Suprapubic skin (tissue), 4 donors: ENCODE measurements around the gene YIPF3. TPM values are rescaled to one million over a fixed set of nuclear protein-coding genes. Genes with fewer than 3 reads are reported as not detected.
"Not testable (repeated sequence)": the region's sequence is repeated elsewhere in the genome, so short reads cannot be mapped to it uniquely, and the experiment has no call there.

Source experiments
- DNase-seq, 2 donors: peaks; one replicate each; pipeline ENCODE4 v3.0.0-alpha.2; 2019; ENCODE audit warnings: low spot score in 2 of 2
- H3K27ac ChIP-seq: fragments of 200-600 bp; sonication (generic); one replicate; pipeline ENCODE4 v1.5.1; 2019
- H3K27me3 ChIP-seq: fragments of 200-600 bp; sonication (generic); one replicate; pipeline ENCODE4 v1.5.1; 2019
- H3K36me3 ChIP-seq: fragments of 200-600 bp; sonication (generic); one replicate; pipeline ENCODE4 v1.5.1; 2019
- H3K4me1 ChIP-seq: fragments of 200-600 bp; sonication (generic); one replicate; pipeline ENCODE4 v1.5.1; 2019
- H3K4me3 ChIP-seq: fragments of 200-600 bp; sonication (generic); one replicate; pipeline ENCODE4 v1.5.1; 2019; ENCODE audit warnings: mild to moderate bottlenecking
- H3K9me3 ChIP-seq: fragments of 200-600 bp; sonication (generic); one replicate; pipeline ENCODE4 v1.5.1; 2019
- CTCF ChIP-seq, 2 donors: fragments of 200-600 bp in 1 of 2; fragments of 450-650 bp in 1 of 2; sonication (generic) in 1 of 2; IDR thresholded peaks; one replicate each; pipeline ENCODE4 v1.5.1; 2016 to 2019; ENCODE audit warnings: antibody characterized with exemption in 2 of 2, mild to moderate bottlenecking in 1 of 2, moderate library complexity in 1 of 2
- EP300 ChIP-seq: sonication (generic); formaldehyde crosslinking; IDR thresholded peaks from one replicate; pipeline ENCODE4 v1.6.1; 2017; ENCODE audit warnings: antibody characterized with exemption
- POLR2A ChIP-seq, 2 donors: fragments of 450-650 bp; IDR thresholded peaks; one replicate each; pipeline ENCODE4 v1.6.1; 2017; ENCODE audit warnings: antibody characterized with exemption in 2 of 2, mild to moderate bottlenecking in 2 of 2, moderate library complexity in 2 of 2
- POLR2AphosphoS5 ChIP-seq, 3 donors: sonication (generic); formaldehyde crosslinking; IDR thresholded peaks; one replicate each; pipeline ENCODE4 v1.6.1; 2017; ENCODE audit warnings: antibody characterized with exemption in 3 of 3
- WGBS: methylation state at CpG from one replicate; pipeline ENCODE4 v1.1.5; 2018; 5-methylcytosine and 5-hydroxymethylcytosine counted together
- total RNA-seq, 4 donors: library from RNA; depleted of rRNA; stranded (reverse); fragments of >200 nt; gene quantifications; one replicate each; pipeline ENCODE4 v1.1.0, GENCODE V29; 2016

The YIPF3 gene
- total RNA-seq, 4 donors from 2014 or later = 69.8 to 115 (median 84.6) TPM

GRCh38 chr6:43499028-43499815 is 17.5 kb downstream of the YIPF3 start:
- Histone ChIP-seq H3K27me3 (no peaks in the 10 kb centered on the region), H3K4me1 (peaks cover 40% of the 10 kb centered on the region), H3K36me3 (peaks cover 55% of the 10 kb centered on the region), H3K9me3 (no peaks in the 10 kb centered on the region), H3K27ac (no peak overlapping the region), H3K4me3 (no peak overlapping the region)
- no peak for DNase-seq
- WGBS = 70% methylated on average over 9 of the region's 12 CpGs
- TF ChIP-seq POLR2A (IDR thresholded peaks at IDR 0.05) (no peak), EP300 (no peak), POLR2AphosphoS5 (IDR thresholded peaks at IDR 0.05) (no peak)

GRCh38 chr6:43498291-43498690 is 18.4 kb downstream of the YIPF3 start:
- H3K9me3 ChIP-seq, DNase-seq, H3K27ac ChIP-seq, H3K27me3 ChIP-seq, H3K4me3 ChIP-seq: not testable (repeated sequence)
- Histone ChIP-seq H3K36me3 (peaks cover 46% of the 10 kb centered on the region), H3K4me1 (peaks cover 46% of the 10 kb centered on the region)
- WGBS = 97% methylated on average over 5 of the region's 5 CpGs

GRCh38 chr6:43497689-43498088 is 19.0 kb downstream of the YIPF3 start:
- peaks cover 52% of the 10 kb centered on the region for H3K4me1 ChIP-seq
- H3K27me3 ChIP-seq = no peaks in the 10 kb centered on the region
- no peak overlapping the region for H3K4me3 ChIP-seq
- DNase-seq = no peak
- peaks cover 40% of the 10 kb centered on the region for H3K36me3 ChIP-seq
- no peaks in the 10 kb centered on the region for H3K9me3 ChIP-seq
- no peak overlapping the region for H3K27ac ChIP-seq
- TF ChIP-seq CTCF (IDR thresholded peaks at IDR 0.05) = no peak
- no peak for TF ChIP-seq POLR2A (IDR thresholded peaks at IDR 0.05)
- no peak for TF ChIP-seq POLR2AphosphoS5 (IDR thresholded peaks at IDR 0.05)
- no peak for TF ChIP-seq EP300
- 91% methylated on average over 8 of the region's 12 CpGs for WGBS

- Histone ChIP-seq H3K9me3 (no peaks in the 10 kb centered on the region), H3K27ac (peak overlapping the region; percentile 77), H3K36me3 (peaks cover 33% of the 10 kb centered on the region), H3K27me3 (no peaks in the 10 kb centered on the region), H3K4me1 (peaks cover 58% of the 10 kb centered on the region), H3K4me3 (no peak overlapping the region)
- TF ChIP-seq POLR2A (IDR thresholded peaks at IDR 0.05) = no peak
- TF ChIP-seq CTCF (IDR thresholded peaks at IDR 0.05) = no peak
- TF ChIP-seq POLR2AphosphoS5 (IDR thresholded peaks at IDR 0.05) = no peak
- TF ChIP-seq EP300 = no peak
- DNase-seq = no peak
- 67% methylated on average over 6 of the region's 6 CpGs for WGBS
Observed at GRCh38 chr6:43497129-43497396, 19.7 kb downstream of the YIPF3 start.

GRCh38 chr6:43496370-43497128 is 20.2 kb downstream of the YIPF3 start:
- peak overlapping the region; percentile 77 for H3K27ac ChIP-seq
- no peaks in the 10 kb centered on the region for H3K27me3 ChIP-seq
- H3K4me3 ChIP-seq = no peak overlapping the region
- peaks cover 63% of the 10 kb centered on the region for H3K4me1 ChIP-seq
- peaks cover 32% of the 10 kb centered on the region for H3K36me3 ChIP-seq
- DNase-seq = no peak
- TF ChIP-seq POLR2AphosphoS5 (IDR thresholded peaks at IDR 0.05) (no peak), CTCF (IDR thresholded peaks at IDR 0.05) (peak; percentile 38 to 59)
- WGBS = 43% methylated on average over 6 of the region's 18 CpGs
- H3K9me3 ChIP-seq = no peaks in the 10 kb centered on the region

- Histone ChIP-seq H3K27ac (peak overlapping the region; percentile 77), H3K9me3 (no peaks in the 10 kb centered on the region), H3K36me3 (peaks cover 22% of the 10 kb centered on the region), H3K4me1 (peaks cover 66% of the 10 kb centered on the region), H3K27me3 (no peaks in the 10 kb centered on the region), H3K4me3 (no peak overlapping the region)
- TF ChIP-seq CTCF (IDR thresholded peaks at IDR 0.05) = no peak
- no peak for TF ChIP-seq EP300
- no peak for TF ChIP-seq POLR2A (IDR thresholded peaks at IDR 0.05)
- TF ChIP-seq POLR2AphosphoS5 (IDR thresholded peaks at IDR 0.05) = no peak
- DNase-seq = no peak
- 42% methylated on average over 3 of the region's 4 CpGs for WGBS
Observed at GRCh38 chr6:43495409-43495941, 21.3 kb downstream of the YIPF3 start.
